SKM-1 (cell line): Measurements from ENCODE around the gene LRMDA.

Source experiments
- DNase-seq: peaks from one replicate; lab custom pipeline; 2025; ENCODE audit not compliant: unreplicated experiment; lab: John Stamatoyannopoulos, UW

LRMDA gene

DNA sequence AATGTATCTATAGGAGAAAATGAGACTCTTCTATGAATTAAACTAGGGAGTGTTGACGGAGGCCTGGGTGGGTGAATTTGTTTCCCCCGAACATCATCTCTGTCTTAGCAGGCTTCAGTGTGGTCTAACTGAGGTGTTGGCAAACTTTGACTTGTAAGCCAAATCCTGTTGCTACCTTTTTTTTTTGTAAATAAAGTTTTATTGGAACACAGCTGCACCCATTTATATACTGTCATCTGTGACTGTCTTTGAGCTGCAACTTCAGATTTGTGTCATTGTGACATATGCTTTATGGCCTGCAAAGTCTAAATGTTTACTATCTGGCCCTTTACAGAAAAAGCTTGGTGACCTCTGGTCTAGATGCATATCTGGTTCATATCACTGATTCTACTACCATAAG is 455.9 kb downstream of the LRMDA start:
- DNase-seq = no peak

- DNase-seq = no peak
Measured at GRCh38 chr10:75887992-75888680, 456.7 kb downstream of the LRMDA start.

GRCh38 chr10:75889051-75889450 is 457.6 kb downstream of the LRMDA start:
- DNase-seq = no peak

DNA sequence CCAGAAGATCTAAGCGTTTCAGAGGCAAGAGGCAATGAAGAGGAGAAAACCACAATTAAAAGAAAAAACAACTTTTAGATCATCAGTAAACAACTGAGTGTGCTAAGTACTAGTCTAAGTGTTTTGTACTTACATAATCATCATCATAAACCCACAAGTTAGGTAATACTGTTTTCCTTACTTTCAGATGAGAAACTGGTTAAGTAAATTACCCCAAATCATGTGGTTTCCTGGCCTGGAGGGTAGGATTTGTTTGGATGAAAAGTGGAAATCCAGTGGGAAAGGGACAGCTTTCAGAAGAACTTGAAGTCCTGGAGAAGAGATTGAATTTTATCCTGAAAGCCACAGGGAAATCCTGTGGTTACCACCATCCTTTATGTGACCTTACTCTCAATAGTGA is 463.3 kb downstream of the LRMDA start:
- DNase-seq = no peak

DNA sequence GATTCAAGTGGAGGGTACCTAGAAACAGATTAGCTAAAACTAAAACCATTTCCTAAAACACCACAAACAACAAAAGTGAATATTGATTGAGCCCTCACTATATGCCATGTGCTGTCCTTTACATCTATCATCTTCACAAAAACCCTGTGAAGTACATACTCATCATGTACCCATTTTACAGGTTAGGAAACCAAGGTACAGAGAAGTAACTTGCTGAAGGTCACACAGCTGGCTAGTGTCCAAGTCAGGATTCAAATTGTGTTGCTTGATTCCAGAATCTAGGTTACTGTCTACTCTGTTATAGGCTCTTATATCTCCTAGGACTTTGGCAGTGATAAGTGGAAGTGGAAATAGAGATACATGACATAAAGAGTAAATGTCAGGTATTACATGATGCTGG is 463.8 kb downstream of the LRMDA start:
- no peak for DNase-seq

DNA sequence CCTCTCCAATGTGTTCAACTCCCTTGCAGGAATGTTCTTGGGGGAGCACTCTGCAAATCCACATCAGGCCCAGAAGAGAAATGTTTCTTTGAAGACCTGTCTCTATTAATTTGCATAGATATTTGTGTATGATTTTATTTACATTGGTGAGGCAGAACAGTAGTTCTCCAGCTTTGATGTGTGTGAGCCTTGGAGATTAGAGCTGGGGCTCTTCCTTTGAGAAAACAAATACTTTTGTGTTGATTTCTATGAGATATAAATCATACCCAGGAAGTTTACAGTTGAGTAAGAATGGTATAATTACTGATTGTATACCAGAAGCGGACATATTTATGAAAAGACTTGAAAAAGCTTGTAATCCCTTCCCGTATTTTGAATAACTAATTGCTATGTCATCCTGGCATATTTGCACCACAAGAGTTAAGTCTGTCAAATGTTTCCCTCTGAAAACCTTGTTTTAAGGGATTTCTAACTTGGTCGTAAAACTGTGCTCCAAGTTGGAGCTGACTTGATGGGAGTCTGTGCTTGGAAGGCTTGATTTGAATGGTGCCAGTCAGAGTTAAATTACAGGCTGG is 468.5 kb downstream of the LRMDA start:
- no peak for DNase-seq

DNA sequence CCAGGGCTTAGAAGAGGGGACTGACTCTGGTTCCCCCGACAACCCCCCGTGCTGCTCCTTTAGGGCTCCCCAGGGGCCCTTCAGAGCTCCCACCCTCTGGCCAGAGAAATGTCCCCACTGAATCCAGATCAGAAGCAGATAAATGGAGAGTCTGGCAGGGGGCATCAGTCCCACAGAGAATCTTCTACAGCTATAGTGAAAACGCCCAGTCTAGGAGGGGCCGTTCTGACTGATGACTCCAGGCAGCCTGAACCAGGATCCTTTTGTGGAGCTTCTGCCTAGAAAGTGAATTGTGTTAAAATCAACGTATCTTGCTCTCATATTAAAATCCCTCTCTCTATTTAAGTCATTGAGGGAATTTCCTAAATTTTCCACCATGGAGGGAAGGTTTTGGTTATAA is 471.4 kb downstream of the LRMDA start:
- DNase-seq = no peak

DNA sequence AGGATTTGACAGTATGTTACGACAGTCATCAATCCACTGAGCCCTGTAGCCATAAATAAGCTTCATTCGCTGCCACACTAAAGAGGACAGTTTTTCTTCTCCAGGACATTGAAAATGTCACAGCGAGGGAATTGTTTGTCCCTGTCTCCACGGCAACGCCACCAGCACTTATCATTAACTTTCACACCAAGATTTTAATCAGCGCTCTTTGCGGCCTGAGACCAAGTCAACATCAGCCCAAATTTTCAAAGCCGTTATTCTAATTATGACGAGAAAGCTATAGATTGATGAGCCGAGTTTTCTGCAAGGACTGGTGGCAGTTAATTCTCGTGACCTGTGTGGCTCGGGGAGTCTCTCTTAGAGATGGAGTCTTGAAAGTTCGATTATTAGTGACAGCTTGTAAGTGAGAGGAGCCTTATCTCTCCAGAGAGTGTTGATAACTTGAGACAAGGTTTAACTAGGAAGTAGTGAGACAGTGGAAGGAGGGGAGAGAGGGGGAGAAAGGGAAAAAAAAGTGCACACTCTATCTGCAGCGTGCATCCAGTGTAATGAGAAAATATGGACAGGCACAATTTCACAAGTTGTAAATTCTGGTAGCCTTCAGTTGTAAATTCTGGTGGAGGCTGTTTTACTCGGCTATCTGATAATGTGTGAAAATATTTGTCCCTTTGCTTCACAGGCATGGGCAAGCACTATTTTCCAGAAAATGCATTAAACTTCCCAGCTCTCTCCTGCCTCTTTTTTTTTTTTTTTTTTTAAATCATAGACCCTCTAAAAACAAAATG is 473.3 kb downstream of the LRMDA start:
- no peak for DNase-seq

- DNase-seq = no peak
Measured at GRCh38 chr10:75905490-75905889, 474.1 kb downstream of the LRMDA start.

DNA sequence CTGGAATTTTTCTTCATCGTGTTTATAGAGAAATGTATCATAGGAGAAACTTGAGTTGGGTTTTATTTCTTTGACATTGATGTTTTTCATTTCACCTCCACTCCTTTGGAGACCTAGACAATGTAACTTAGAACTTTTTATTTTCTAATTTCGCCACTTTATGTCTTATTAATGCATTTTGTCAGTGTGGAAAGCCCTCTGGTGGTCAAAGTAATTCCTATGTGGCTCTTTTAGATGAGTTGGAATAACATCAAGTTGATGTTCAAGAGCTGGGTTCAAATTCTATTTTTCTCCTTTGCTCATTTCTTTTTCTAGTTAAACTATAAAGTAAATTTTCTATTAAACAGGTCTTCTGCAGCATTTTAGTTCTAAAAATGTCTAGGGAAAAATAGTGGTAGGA is 478.6 kb downstream of the LRMDA start:
- no peak for DNase-seq

GRCh38 chr10:75911426-75911825 is 480.0 kb downstream of the LRMDA start:
- DNase-seq = no peak

GRCh38 chr10:75916906-75917305 is 485.5 kb downstream of the LRMDA start:
- no peak for DNase-seq

DNA sequence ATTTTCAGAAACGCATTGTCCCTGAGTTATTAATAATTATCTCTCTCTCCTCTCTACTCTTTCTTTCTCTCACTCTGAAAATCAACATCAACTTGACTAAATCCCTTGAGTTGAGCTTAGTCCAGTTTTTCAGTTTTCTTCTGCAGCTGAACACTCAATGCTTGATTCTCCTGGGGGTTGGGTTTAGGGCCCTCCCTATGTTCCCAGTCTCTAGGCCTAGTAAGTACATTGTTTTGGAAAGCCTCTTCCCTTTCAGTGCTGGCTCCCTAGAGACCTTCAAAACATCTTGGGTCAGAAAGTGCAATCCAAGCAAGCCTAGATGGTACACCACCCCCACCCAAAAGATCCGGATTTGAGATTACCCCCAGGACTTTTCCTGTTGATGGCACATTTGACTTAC is 488.5 kb downstream of the LRMDA start:
- DNase-seq = no peak

DNA sequence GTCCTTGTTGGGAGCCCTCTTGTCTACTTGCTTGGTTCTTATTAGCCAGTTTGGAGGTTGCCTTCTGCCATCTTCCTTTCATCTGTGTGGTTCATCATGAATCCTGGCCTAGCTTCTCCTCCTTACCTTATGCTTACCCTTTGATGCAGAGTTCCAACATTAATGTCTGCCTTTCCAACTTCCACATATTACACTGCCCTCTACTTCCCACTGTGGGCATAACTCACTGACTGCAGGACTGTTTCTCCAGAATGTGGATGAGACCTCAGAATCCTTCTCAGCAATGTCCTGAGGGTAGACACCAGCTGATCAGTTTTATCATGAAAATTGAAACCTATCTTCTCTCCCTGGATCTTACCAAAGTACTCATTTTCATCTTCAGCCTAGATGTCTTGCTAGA is 491.0 kb downstream of the LRMDA start:
- DNase-seq = no peak

- no peak for DNase-seq
Measured at GRCh38 chr10:75924309-75924902, 493.0 kb downstream of the LRMDA start.

DNA sequence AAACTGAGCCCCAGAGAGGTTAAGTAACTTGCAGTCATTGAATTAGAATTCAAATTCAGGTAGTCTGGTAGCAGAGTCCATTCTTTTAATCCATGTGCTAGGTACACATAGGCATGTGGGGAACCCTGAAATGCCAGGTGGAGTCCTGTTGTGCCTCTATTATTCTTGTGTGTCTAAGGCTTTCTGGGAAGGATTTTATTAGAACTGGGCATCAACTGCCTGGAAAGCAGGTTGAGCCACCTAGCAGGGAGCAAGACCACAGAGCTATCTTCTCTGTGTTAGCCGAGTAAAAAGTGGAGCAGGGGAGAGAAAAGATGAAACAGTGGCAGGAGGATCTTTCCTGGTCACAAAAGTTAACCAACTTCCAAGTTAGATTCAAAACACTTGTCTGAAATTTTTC is 494.6 kb downstream of the LRMDA start:
- no peak for DNase-seq

- no peak for DNase-seq
Measured at GRCh38 chr10:75926763-75927162, 495.3 kb downstream of the LRMDA start.

DNA sequence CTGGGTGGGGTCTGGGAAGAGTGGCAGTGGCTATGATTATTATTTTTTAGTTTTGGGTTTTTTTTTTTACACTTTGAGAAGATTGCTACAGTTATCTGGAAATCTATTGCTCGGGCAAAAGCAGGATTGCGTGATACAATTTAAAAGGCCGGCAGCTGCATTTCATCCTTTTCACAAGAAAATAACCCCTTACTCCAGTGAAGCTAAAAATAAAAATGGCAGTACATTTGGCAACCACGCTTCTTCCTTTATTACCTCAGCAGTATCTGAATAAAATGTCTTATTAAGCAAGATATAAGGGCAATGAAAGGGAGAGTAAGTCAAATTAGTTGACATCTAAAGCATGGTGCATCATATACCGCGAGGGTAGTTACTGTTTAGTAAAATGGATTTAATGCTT is 496.8 kb downstream of the LRMDA start:
- no peak for DNase-seq

DNA sequence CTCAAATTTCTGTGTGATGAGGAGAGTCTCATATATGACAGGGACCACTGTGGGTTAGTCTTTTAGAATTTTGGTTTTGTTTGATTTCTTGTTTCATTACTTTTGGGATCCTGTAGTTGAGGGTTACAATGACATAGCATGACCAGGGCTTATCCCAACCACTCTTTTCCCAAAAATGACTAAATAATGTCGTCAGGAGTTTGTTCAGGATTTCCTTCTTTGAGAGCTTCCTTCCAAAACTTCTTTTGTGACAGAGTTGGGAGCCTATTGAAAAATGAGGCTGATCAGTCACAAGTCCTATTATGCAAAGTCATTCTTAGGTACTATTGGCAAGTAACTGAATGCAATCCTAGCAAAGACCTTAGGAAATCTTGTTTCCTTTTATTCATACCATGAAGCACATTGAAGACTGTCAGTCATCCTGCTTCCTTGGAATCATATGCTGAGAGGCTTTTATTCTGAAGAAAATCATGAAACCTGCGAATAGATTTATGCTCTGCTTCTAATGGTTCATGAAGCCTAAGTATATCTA is 498.3 kb downstream of the LRMDA start:
- DNase-seq = no peak

DNA sequence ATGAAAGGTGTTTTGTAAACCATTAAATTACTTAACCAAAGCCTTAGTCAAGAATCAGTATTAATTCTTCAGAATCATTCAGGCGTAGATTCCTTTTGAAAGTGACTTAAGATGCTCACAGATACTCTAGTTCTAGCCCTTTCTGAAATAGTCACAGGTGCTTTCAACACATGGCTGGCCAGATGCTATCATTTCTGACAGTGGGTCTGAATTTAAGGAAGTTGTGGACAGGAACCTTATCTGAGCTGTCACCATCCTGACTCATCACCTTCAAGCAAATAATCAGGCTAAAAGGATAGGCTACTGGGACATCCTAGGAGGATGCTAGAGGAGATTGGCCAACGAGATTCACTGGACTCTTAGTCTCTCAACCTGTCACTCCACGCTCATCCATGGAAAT is 501.5 kb downstream of the LRMDA start:
- peak; percentile 21 for DNase-seq

- no peak for DNase-seq
Measured at GRCh38 chr10:75935240-75935639, 503.8 kb downstream of the LRMDA start.
